CD14-positive monocyte (primary cell): ENCODE results near the gene CCDC175. TPM values are rescaled to one million over a fixed set of nuclear protein-coding genes. Genes with fewer than 3 reads are reported as not detected.

Source experiments
- DNase-seq, 3 donors: peaks; one replicate each; pipeline ENCODE4 v3.0.0-alpha.2; 2011 to 2022
- H2AFZ ChIP-seq: 2 replicates; pipeline ENCODE4 v1.6.0; 2012; ENCODE audit warnings: mild to moderate bottlenecking, low read depth, low read length, inconsistent platforms; ENCODE audit not compliant: insufficient read depth, poor library complexity, severe bottlenecking
- H3K27ac ChIP-seq, 2 donors: 1 replicate in 1 of 2; 2 replicates in 1 of 2; pipeline ENCODE4 v1.5.1; 2012 to 2013; ENCODE audit warnings: low read length in 2 of 2, control low read depth in 1 of 2, inconsistent platforms in 1 of 2, low read depth in 1 of 2, mild to moderate bottlenecking in 1 of 2
- H3K27me3 ChIP-seq, 2 donors: one replicate each; pipeline versions ENCODE4 v1.6.0 to v1.6.1; 2011 to 2013; ENCODE audit warnings: low read length in 2 of 2; ENCODE audit not compliant: control insufficient read depth in 2 of 2, insufficient read depth in 2 of 2
- H3K36me3 ChIP-seq, 2 donors: replicated peaks in 1 of 2; 1 replicate in 1 of 2; 2 replicates in 1 of 2; pipeline versions ENCODE4 v1.5.1 to v1.6.1; 2012 to 2013; ENCODE audit warnings: low read length in 2 of 2, control low read depth in 1 of 2, inconsistent platforms in 1 of 2, mild to moderate bottlenecking in 1 of 2; ENCODE audit not compliant: insufficient read depth in 2 of 2, control insufficient read depth in 1 of 2
- H3K4me1 ChIP-seq, 2 donors: 1 replicate in 1 of 2; 2 replicates in 1 of 2; pipeline versions ENCODE4 v1.5.1 to v1.6.1; 2012 to 2013; ENCODE audit warnings: low read length in 2 of 2, control low read depth in 1 of 2, inconsistent platforms in 1 of 2, mild to moderate bottlenecking in 1 of 2, moderate library complexity in 1 of 2; ENCODE audit not compliant: insufficient read depth in 2 of 2, control insufficient read depth in 1 of 2
- H3K4me2 ChIP-seq: replicated peaks from 2 replicates; pipeline ENCODE3; 2012; ENCODE audit warnings: low read length, moderate library complexity, mild to moderate bottlenecking; ENCODE audit not compliant: poor library complexity, severe bottlenecking; ENCODE audit errors: extremely low read depth
- H3K4me3 ChIP-seq, 3 experiments: fragments of 200-600 bp in 1 of 3; sonication (generic) in 1 of 3; replicated peaks in 1 of 3; 1 replicate in 2 of 3; 2 replicates in 1 of 3; pipeline ENCODE4 v1.5.1; 2011 to 2013; ENCODE audit warnings: low read length in 3 of 3, mild to moderate bottlenecking in 3 of 3, control low read depth in 2 of 3, low read depth in 2 of 3, inconsistent platforms in 1 of 3, moderate library complexity in 1 of 3
- H3K79me2 ChIP-seq: 2 replicates; pipeline ENCODE4 v1.6.0; 2012; ENCODE audit warnings: mild to moderate bottlenecking, control low read depth, inconsistent platforms, low read length, moderate library complexity; ENCODE audit not compliant: insufficient read depth
- H3K9ac ChIP-seq: 2 replicates; pipeline ENCODE4 v1.6.0; 2017; ENCODE audit warnings: low read length, mild to moderate bottlenecking; ENCODE audit not compliant: insufficient read depth, poor library complexity, severe bottlenecking
- H3K9me3 ChIP-seq, 2 donors: replicated peaks in 1 of 2; 1 replicate in 1 of 2; 2 replicates in 1 of 2; pipeline versions ENCODE4 v1.5.1 to v1.6.1; 2012 to 2013; ENCODE audit warnings: low read length in 2 of 2, control low read depth in 1 of 2; ENCODE audit not compliant: control insufficient read depth in 1 of 2, insufficient read depth in 1 of 2
- H4K20me1 ChIP-seq: 2 replicates; pipeline ENCODE4 v1.6.0; 2012; ENCODE audit warnings: mild to moderate bottlenecking, low read length, control low read depth, moderate library complexity; ENCODE audit not compliant: insufficient read depth
- H3K27ac Mint-ChIP-seq, 7 donors: one replicate each; pipeline ENCODE4 v1.8.0; 2020; ENCODE audit warnings: mild to moderate bottlenecking in 7 of 7, mixed read lengths in 7 of 7, moderate library complexity in 6 of 7, inconsistent platforms in 2 of 7
- H3K27me3 Mint-ChIP-seq, 3 donors: one replicate each; pipeline ENCODE4 v1.8.0; 2021 to 2022; ENCODE audit warnings: low read depth in 3 of 3, mild to moderate bottlenecking in 3 of 3, mixed read lengths in 3 of 3, moderate library complexity in 3 of 3, inconsistent platforms in 1 of 3
- H3K36me3 Mint-ChIP-seq, 2 donors: one replicate each; pipeline ENCODE4 v1.8.0; 2020; ENCODE audit warnings: mixed read lengths in 2 of 2, inconsistent platforms in 1 of 2, mild to moderate bottlenecking in 1 of 2
- H3K4me1 Mint-ChIP-seq: one replicate; pipeline ENCODE4 v1.8.0; 2020; ENCODE audit warnings: mild to moderate bottlenecking, mixed read lengths
- H3K4me3 Mint-ChIP-seq, 2 donors: one replicate each; pipeline ENCODE4 v1.8.0; 2020; ENCODE audit warnings: mild to moderate bottlenecking in 2 of 2, mixed read lengths in 2 of 2, moderate library complexity in 1 of 2
- H3K9me3 Mint-ChIP-seq, 7 donors: one replicate each; pipeline ENCODE4 v1.8.0; 2020 to 2022; ENCODE audit warnings: mixed read lengths in 7 of 7, mild to moderate bottlenecking in 6 of 7, moderate library complexity in 6 of 7, inconsistent platforms in 2 of 7
- CTCF ChIP-seq: fragments of 200-600 bp; IDR thresholded peaks from one replicate; pipeline ENCODE4 v1.8.0; 2022; ENCODE audit warnings: antibody characterized with exemption, mild to moderate bottlenecking
- WGBS: methylation state at CpG from one replicate; pipeline ENCODE4 v1.1.5; 2013; ENCODE audit warnings: missing lambda C conversion rate; ENCODE audit not compliant: insufficient coverage; 5-methylcytosine and 5-hydroxymethylcytosine counted together
- intact Hi-C, 2 donors: fragments of 100-400 bp; cut with micrococcal nuclease; formaldehyde crosslinking; loops; one replicate each; pipeline versions ENCODE4 v1.15.0 to v1.15.1; 2023
- polyA plus RNA-seq, 3 donors: library from polyadenylated mRNA; depleted of rRNA in 1 of 3; unstranded in 2 of 3; stranded (reverse) in 1 of 3; fragments of 300-500 nt in 2 of 3; fragments of >200 nt in 1 of 3; fragmentation: Illumina TruSeq in 2 of 3; gene quantifications; 1 replicate in 2 of 3; 2 replicates in 1 of 3; pipeline ENCODE4 v1.2.3, GENCODE V29; 2012 to 2021

CCDC175 gene
- polyA plus RNA-seq, 3 donors = not detected

- H3K4me3 Mint-ChIP-seq = no peak overlapping the region
- no peak for DNase-seq
- H3K36me3 Mint-ChIP-seq = peaks cover 28 to 34% of the 10 kb centered on the region in 2 donors
- no peak for TF ChIP-seq CTCF
- intact Hi-C loops = no loop called here
- Histone ChIP-seq H2AFZ (no peak overlapping the region), H3K4me3 (no peak overlapping the region), H3K9ac (no peak overlapping the region), H3K36me3 (no peaks in the 10 kb centered on the region), H3K79me2 (no peaks in the 10 kb centered on the region), H4K20me1 (no peaks in the 10 kb centered on the region), H3K4me1 (peaks cover 10 to 20% of the 10 kb centered on the region in 2 donors), H3K27me3 (peaks cover 29 to 32% of the 10 kb centered on the region in 2 donors), H3K9me3 (peaks cover 0 to 11% of the 10 kb centered on the region in 2 donors), H3K27ac (no peak overlapping the region), H3K4me2 (no peak overlapping the region)
- H3K27ac Mint-ChIP-seq = no peak overlapping the region
- H3K9me3 Mint-ChIP-seq = peaks cover 0 to 12% (median 5%) of the 10 kb centered on the region in 7 donors
- peaks cover 27 to 32% (median 28%) of the 10 kb centered on the region in 3 donors for H3K27me3 Mint-ChIP-seq
- no CpG with 5 or more reads among the region's 1 CpG for WGBS
- peaks cover 12% of the 10 kb centered on the region for H3K4me1 Mint-ChIP-seq
These were observed 114.7 kb downstream of the CCDC175 start for GRCh38 chr14:59461891-59462290.

GRCh38 chr14:59460378-59460777 is 116.2 kb downstream of the CCDC175 start:
- Mint-ChIP-seq H3K27ac (no peak overlapping the region), H3K36me3 (peaks cover 22 to 28% of the 10 kb centered on the region in 2 donors), H3K9me3 (peaks cover 0 to 11% (median 5%) of the 10 kb centered on the region in 7 donors), H3K4me3 (no peak overlapping the region), H3K27me3 (peaks cover 18 to 23% (median 19%) of the 10 kb centered on the region in 3 donors), H3K4me1 (peaks cover 10% of the 10 kb centered on the region)
- Histone ChIP-seq H3K79me2 (no peaks in the 10 kb centered on the region), H3K27me3 (peaks cover 19 to 20% of the 10 kb centered on the region in 2 donors), H3K36me3 (no peaks in the 10 kb centered on the region), H4K20me1 (no peaks in the 10 kb centered on the region), H3K4me3 (no peak overlapping the region), H3K4me1 (peaks cover 9 to 18% of the 10 kb centered on the region in 2 donors), H3K9me3 (peaks cover 0 to 10% of the 10 kb centered on the region in 2 donors), H3K4me2 (no peak overlapping the region), H3K27ac (no peak overlapping the region), H2AFZ (no peak overlapping the region), H3K9ac (no peak overlapping the region)
- no peak for DNase-seq
- TF ChIP-seq CTCF = no peak
- WGBS = no CpG with 5 or more reads among the region's 1 CpG
- intact Hi-C loops = no loop called here
